Uterus (tissue), 2 donors: ENCODE measurements around the gene IGF2R.

Experiments
- CTCF ChIP-seq, 4 experiments: fragments of 200-600 bp in 2 of 4; fragments of 450-650 bp in 2 of 4; sonication (generic) in 2 of 4; IDR thresholded peaks; one replicate each; pipeline ENCODE4 v1.5.1; 2016 to 2019; ENCODE audit warnings: antibody characterized with exemption in 4 of 4, mild to moderate bottlenecking in 2 of 4, moderate library complexity in 1 of 4
- POLR2A ChIP-seq, 2 donors: fragments of 450-650 bp; IDR thresholded peaks; one replicate each; pipeline ENCODE4 v1.6.1; 2016; ENCODE audit warnings: antibody characterized with exemption in 2 of 2, mild to moderate bottlenecking in 1 of 2, moderate library complexity in 1 of 2

GRCh38 chr6:159943101-159943632, 25.7 kb upstream of the IGF2R start:
- TF ChIP-seq POLR2A (IDR thresholded peaks at IDR 0.05) (no peak), CTCF (IDR thresholded peaks at IDR 0.05) (no peak)
